MM.1S (cell line): Measurements from ENCODE around the gene KRT8.
"Not testable (repeated sequence)": the region's sequence is repeated elsewhere in the genome, so short reads cannot be mapped to it uniquely, and the experiment has no call there.

Source experiments
- EZH2 ChIP-seq: fragments of 300-600 bp; sonication (generic); optimal IDR thresholded peaks from 2 replicates; pipeline ENCODE3; 2017; ENCODE audit warnings: low read depth, mild to moderate bottlenecking, antibody characterized with exemption, low read length, mixed read lengths
- EZH2phosphoT487 ChIP-seq: fragments of 300-600 bp; sonication (generic); IDR thresholded peaks from 2 replicates; pipeline ENCODE4 v1.6.1; 2018; ENCODE audit warnings: antibody characterized with exemption, low read length
- TF ChIP-seq, protein P1 (sequence below): fragments of 300-600 bp; sonication (generic); IDR thresholded peaks from 2 replicates; pipeline ENCODE4 v1.5.1; 2016; ENCODE audit warnings: antibody characterized with exemption, low read length, mixed read lengths

DNA sequence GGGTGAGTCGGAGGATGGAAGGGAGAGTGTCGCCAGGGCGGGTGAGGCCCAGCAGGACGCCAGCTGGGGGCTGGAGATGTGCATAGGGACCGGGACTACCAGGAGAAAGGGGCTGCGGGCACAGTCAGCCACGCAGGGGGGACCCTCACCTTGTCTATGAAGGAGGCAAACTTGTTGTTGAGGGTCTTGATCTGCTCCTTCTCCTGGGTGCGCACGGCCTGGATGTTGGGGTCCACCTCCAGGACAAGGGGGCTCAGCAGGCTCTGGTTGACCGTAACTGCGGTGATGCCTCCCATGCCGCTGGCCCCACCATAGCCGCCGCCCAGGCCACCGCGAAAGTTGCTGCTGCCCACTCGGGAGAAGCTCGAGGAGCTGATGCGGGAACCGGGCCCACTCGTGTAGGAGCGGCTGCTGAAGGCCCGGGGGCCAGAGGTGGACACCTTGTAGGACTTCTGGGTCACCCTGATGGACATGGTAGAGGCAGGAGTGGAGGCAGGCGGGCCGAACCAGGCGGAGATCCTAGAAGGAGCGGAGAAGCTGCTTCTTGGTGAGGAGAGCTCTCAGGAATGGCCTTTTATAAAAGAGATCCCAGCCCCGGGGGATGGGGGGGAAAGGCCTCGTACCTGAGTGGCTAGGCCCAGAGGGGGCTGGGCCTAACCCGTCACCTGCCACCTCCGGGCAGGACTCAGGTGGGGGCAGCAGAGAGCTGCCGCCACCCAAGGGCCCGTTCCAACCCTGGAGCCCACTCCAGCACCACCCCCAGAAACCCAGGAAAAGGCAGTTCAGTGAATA, at the start of gene KRT8:
- TF ChIP-seq, protein P1, sequence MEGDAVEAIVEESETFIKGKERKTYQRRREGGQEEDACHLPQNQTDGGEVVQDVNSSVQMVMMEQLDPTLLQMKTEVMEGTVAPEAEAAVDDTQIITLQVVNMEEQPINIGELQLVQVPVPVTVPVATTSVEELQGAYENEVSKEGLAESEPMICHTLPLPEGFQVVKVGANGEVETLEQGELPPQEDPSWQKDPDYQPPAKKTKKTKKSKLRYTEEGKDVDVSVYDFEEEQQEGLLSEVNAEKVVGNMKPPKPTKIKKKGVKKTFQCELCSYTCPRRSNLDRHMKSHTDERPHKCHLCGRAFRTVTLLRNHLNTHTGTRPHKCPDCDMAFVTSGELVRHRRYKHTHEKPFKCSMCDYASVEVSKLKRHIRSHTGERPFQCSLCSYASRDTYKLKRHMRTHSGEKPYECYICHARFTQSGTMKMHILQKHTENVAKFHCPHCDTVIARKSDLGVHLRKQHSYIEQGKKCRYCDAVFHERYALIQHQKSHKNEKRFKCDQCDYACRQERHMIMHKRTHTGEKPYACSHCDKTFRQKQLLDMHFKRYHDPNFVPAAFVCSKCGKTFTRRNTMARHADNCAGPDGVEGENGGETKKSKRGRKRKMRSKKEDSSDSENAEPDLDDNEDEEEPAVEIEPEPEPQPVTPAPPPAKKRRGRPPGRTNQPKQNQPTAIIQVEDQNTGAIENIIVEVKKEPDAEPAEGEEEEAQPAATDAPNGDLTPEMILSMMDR, result not testable (repeated sequence)
- not testable (repeated sequence) for TF ChIP-seq EZH2phosphoT487, EZH2
